Panc1 (cell line): ENCODE results near the gene C20orf141.

ENCODE experiments used
- POLR2AphosphoS5 ChIP-seq: IDR thresholded peaks from 2 replicates; pipeline ENCODE4 v1.6.1; 2012; ENCODE audit warnings: mild to moderate bottlenecking, low read depth, low read length, moderate library complexity
- TF ChIP-seq, protein P1 (sequence below): fragments of 450-650 bp; IDR thresholded peaks from 2 replicates; pipeline ENCODE4 v1.5.1; 2017; ENCODE audit warnings: mild to moderate bottlenecking

DNA sequence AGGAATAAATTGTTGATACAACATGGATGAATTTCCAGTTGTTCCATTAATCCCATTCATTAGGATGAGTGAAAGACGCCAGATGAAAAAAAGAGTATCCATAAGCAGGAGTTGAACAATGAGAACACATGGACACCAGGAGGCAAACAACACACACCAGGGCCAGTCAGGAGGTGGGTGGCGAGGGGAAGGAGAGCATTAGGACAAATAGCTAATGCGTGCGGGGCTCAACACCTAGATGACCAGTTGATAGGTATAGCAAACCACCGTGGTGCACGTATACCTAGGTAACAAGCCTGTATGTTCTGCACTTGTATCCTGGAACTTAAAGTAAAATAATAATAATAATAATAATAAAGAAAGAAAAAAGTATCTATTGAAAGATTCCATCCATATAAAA is 14.6 kb downstream of the C20orf141 start:
- TF ChIP-seq, protein P1, sequence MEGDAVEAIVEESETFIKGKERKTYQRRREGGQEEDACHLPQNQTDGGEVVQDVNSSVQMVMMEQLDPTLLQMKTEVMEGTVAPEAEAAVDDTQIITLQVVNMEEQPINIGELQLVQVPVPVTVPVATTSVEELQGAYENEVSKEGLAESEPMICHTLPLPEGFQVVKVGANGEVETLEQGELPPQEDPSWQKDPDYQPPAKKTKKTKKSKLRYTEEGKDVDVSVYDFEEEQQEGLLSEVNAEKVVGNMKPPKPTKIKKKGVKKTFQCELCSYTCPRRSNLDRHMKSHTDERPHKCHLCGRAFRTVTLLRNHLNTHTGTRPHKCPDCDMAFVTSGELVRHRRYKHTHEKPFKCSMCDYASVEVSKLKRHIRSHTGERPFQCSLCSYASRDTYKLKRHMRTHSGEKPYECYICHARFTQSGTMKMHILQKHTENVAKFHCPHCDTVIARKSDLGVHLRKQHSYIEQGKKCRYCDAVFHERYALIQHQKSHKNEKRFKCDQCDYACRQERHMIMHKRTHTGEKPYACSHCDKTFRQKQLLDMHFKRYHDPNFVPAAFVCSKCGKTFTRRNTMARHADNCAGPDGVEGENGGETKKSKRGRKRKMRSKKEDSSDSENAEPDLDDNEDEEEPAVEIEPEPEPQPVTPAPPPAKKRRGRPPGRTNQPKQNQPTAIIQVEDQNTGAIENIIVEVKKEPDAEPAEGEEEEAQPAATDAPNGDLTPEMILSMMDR = no peak
- no peak for TF ChIP-seq POLR2AphosphoS5
